Liver (tissue), 9 donors: ENCODE data around the gene AGR2. TPM values are rescaled to one million over a fixed set of nuclear protein-coding genes. Genes with fewer than 3 reads are reported as not detected.

Source experiments
- DNase-seq: peaks from one replicate; pipeline ENCODE4 v3.0.0-alpha.2; 2017; ENCODE audit warnings: low spot score
- H3K27ac ChIP-seq, 2 donors: one replicate each; pipeline ENCODE4 v1.7.0; 2013; ENCODE audit warnings: inconsistent platforms in 2 of 2, low read length in 2 of 2, control low read depth in 1 of 2, low read depth in 1 of 2, mild to moderate bottlenecking in 1 of 2
- H3K27me3 ChIP-seq, 4 donors: one replicate each; pipeline versions ENCODE4 v1.6.1 to v1.7.0; 2013; ENCODE audit warnings: low read length in 3 of 4, inconsistent platforms in 1 of 4, mild to moderate bottlenecking in 1 of 4, moderate library complexity in 1 of 4; ENCODE audit not compliant: control insufficient read depth in 4 of 4, insufficient read depth in 4 of 4
- H3K36me3 ChIP-seq, 4 donors: one replicate each; pipeline versions ENCODE4 v1.6.1 to v1.7.0; 2013; ENCODE audit warnings: low read length in 3 of 4, mild to moderate bottlenecking in 3 of 4, low read depth in 1 of 4, moderate library complexity in 1 of 4; ENCODE audit not compliant: control insufficient read depth in 4 of 4, insufficient read depth in 3 of 4
- H3K4me1 ChIP-seq, 4 donors: one replicate each; pipeline versions ENCODE4 v1.6.1 to v1.7.0; 2013; ENCODE audit warnings: low read length in 3 of 4, mild to moderate bottlenecking in 3 of 4, moderate library complexity in 1 of 4; ENCODE audit not compliant: control insufficient read depth in 4 of 4, insufficient read depth in 4 of 4
- H3K4me3 ChIP-seq, 3 donors: one replicate each; pipeline versions ENCODE4 v1.6.1 to v1.7.0; 2013; ENCODE audit warnings: low read length in 3 of 3, control low read depth in 1 of 3, low read depth in 1 of 3, mild to moderate bottlenecking in 1 of 3
- H3K9ac ChIP-seq, 2 donors: one replicate each; pipeline ENCODE4 v1.7.0; 2013; ENCODE audit warnings: low read length in 2 of 2, mild to moderate bottlenecking in 2 of 2, moderate library complexity in 2 of 2, control low read depth in 1 of 2, low read depth in 1 of 2
- H3K9me3 ChIP-seq, 4 donors: one replicate each; pipeline versions ENCODE4 v1.6.1 to v1.7.0; 2013; ENCODE audit warnings: low read length in 3 of 4; ENCODE audit not compliant: control insufficient read depth in 4 of 4
- ATF3 ChIP-seq: IDR thresholded peaks from 2 replicates; pipeline ENCODE4 v1.6.1; 2016; ENCODE audit warnings: antibody characterized with exemption
- CTCF ChIP-seq: fragments of 150-350 bp; IDR thresholded peaks from 2 replicates; pipeline ENCODE4 v1.5.1; 2017; ENCODE audit warnings: improper control_type of control experiment, low read depth, low read length; ENCODE audit not compliant: missing input control
- EGR1 ChIP-seq, 2 donors: IDR thresholded peaks; 2 replicates each; pipeline ENCODE4 v1.6.1; 2016 to 2018; ENCODE audit warnings: antibody characterized with exemption in 2 of 2, low read depth in 2 of 2
- FOXA1 ChIP-seq: IDR thresholded peaks from 2 replicates; pipeline ENCODE4 v1.6.1; 2016; ENCODE audit warnings: antibody characterized with exemption
- MAX ChIP-seq: IDR thresholded peaks from 2 replicates; pipeline ENCODE4 v1.6.1; 2016; ENCODE audit warnings: antibody characterized with exemption
- RAD21 ChIP-seq, 2 donors: IDR thresholded peaks; 2 replicates each; pipeline ENCODE4 v1.6.1; 2016; ENCODE audit warnings: antibody characterized with exemption in 2 of 2, mild to moderate bottlenecking in 2 of 2
- REST ChIP-seq: IDR thresholded peaks from 2 replicates; pipeline ENCODE4 v1.6.1; 2016; ENCODE audit warnings: antibody characterized with exemption, mild to moderate bottlenecking
- RXRA ChIP-seq, 2 donors: IDR thresholded peaks; 2 replicates each; pipeline ENCODE4 v1.6.1; 2017 to 2018; ENCODE audit warnings: antibody characterized with exemption in 2 of 2, mild to moderate bottlenecking in 1 of 2
- ZBTB33 ChIP-seq: IDR thresholded peaks from 2 replicates; pipeline ENCODE4 v1.6.1; 2016; ENCODE audit warnings: antibody characterized with exemption
- WGBS: extraction: QIAGEN DNeasy Blood & Tissue Kit; methylation state at CpG from one replicate; pipeline ENCODE4 v1.1.7; 2013; 5-methylcytosine and 5-hydroxymethylcytosine counted together
- polyA plus RNA-seq, 2 donors: library from polyadenylated mRNA; stranded (reverse) in 1 of 2; unstranded in 1 of 2; fragments of 200-250 nt in 1 of 2; fragments of >200 nt in 1 of 2; fragmentation: Nextera tagmentation in 1 of 2; extraction: Ambion mirVana in 1 of 2; gene quantifications; one replicate each; pipeline versions ENCODE4 v1.2.1 to v1.2.3, GENCODE V29; 2013 to 2015
- total RNA-seq, 2 donors: library from RNA; depleted of rRNA; stranded (reverse); fragments of >200 nt; gene quantifications; one replicate each; pipeline ENCODE4 v1.2.3, GENCODE V29; 2014
- donor health status: healthy.
- donor health status: healthy.
- donor health status: healthy.
- donor health status: healthy.
- donor health status: healthy.

The AGR2 gene
- total and polyA plus RNA-seq, 4 donors = 0.37 to 0.45 TPM; not detected in 2

- H3K4me1 ChIP-seq = no peaks in the 10 kb centered on the region
- no peak overlapping the region for H3K27ac ChIP-seq
- H3K9me3 ChIP-seq = no peaks in the 10 kb centered on the region
- no peak for TF ChIP-seq ZBTB33
- TF ChIP-seq ATF3 = no peak
- TF ChIP-seq RXRA (IDR thresholded peaks at IDR 0.05) = no peak
- TF ChIP-seq RAD21 (IDR thresholded peaks at IDR 0.05) = no peak
- TF ChIP-seq MAX = no peak
- TF ChIP-seq CTCF = no peak
- TF ChIP-seq FOXA1 = no peak
- TF ChIP-seq EGR1 (IDR thresholded peaks at IDR 0.05; ENCODE audit: low read depth in 2 of 2) = no peak
- no peak for TF ChIP-seq REST
- H3K4me3 ChIP-seq = no peak overlapping the region
- H3K36me3 ChIP-seq = no peaks in the 10 kb centered on the region
- no peak for DNase-seq
- no peaks in the 10 kb centered on the region for H3K27me3 ChIP-seq
- H3K9ac ChIP-seq = no peak overlapping the region
- WGBS = 91% methylated on average over 1 of the region's 1 CpG
Measured at GRCh38 chr7:16817536-16817935, 12.7 kb upstream of the AGR2 start.

GRCh38 chr7:16816824-16817223 lies 12.0 kb upstream of the AGR2 start:
- Histone ChIP-seq H3K9ac (no peak overlapping the region), H3K27ac (no peak overlapping the region)
- 61% methylated on average over 2 of the region's 2 CpGs for WGBS

More at GRCh38 chr7:16816824-16817223, 12.0 kb upstream of the AGR2 start:
- Histone ChIP-seq H3K4me3 (no peak overlapping the region), H3K4me1 (no peaks in the 10 kb centered on the region), H3K27me3 (no peaks in the 10 kb centered on the region), H3K36me3 (no peaks in the 10 kb centered on the region), H3K9me3 (no peaks in the 10 kb centered on the region)
- TF ChIP-seq CTCF = no peak
- no peak for DNase-seq
